ENCODE measurements around the gene LCLAT1.

LCLAT1 gene

GRCh38 chr2:30627151-30627550, 180.1 kb downstream of the LCLAT1 start:
- H3K27ac ChIP-seq (ENCODE audit: low read depth, low read length) = no peak overlapping the region
- H3K27me3 ChIP-seq (ENCODE audit: low read length) = no peaks in the 10 kb centered on the region
- no peaks in the 10 kb centered on the region for H3K9me2 ChIP-seq (replicated peaks; ENCODE audit: insufficient read depth, low read length)
- H3K4me3 ChIP-seq (ENCODE audit: insufficient read depth, low read length, poor library complexity, severe bottlenecking) = no peak overlapping the region
- H3K9ac ChIP-seq (ENCODE audit: low read length) = no peak overlapping the region
- H3K79me2 ChIP-seq (ENCODE audit: insufficient read depth, low read length) = no peaks in the 10 kb centered on the region
- no peaks in the 10 kb centered on the region for H4K20me1 ChIP-seq (ENCODE audit: low read depth, low read length)
- TF ChIP-seq EZH2phosphoT487 (conservative IDR thresholded peaks at IDR 0.05; ENCODE audit: low read length) = no peak
- no peak for TF ChIP-seq CTCF (IDR thresholded peaks at IDR 0.05; ENCODE audit: insufficient read depth, low read length, poor library complexity, severe bottlenecking)
- H2AFZ ChIP-seq (ENCODE audit: low read depth, low read length, severe bottlenecking) = no peak overlapping the region
- H3K4me2 ChIP-seq (ENCODE audit: low read depth, low read length, poor library complexity, severe bottlenecking) = no peak overlapping the region
- no peaks in the 10 kb centered on the region for H3F3A ChIP-seq (ENCODE audit: insufficient read depth)
- H3K9me3 ChIP-seq (ENCODE audit: insufficient read depth, low read length) = no peaks in the 10 kb centered on the region
- no peaks in the 10 kb centered on the region for H3K36me3 ChIP-seq (ENCODE audit: low read length)

DNA sequence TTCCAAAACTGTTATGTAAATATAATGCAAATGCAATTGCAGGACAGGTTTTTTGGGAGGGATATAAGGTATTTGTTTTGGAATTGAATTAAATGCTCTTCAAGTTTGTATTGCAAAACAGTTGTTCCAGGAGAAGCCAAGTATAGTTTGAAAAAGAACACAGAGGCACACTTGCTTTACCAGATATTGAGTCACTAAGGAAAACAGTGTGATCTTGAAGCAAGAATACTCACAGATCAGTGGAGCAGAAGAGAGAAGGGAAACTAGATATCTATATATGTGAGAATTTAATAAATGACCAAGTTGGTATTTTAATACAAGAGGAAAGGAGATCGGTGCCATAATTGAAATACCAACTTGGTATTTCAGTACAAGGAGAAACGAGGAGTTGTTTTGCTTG, 181.3 kb downstream of the LCLAT1 start:
- no peaks in the 10 kb centered on the region for H3K27me3 ChIP-seq (ENCODE audit: low read length)
- H3K27ac ChIP-seq (ENCODE audit: low read depth, low read length) = no peak overlapping the region
- no peaks in the 10 kb centered on the region for H3K9me2 ChIP-seq (replicated peaks; ENCODE audit: insufficient read depth, low read length)
- no peaks in the 10 kb centered on the region for H3K9me3 ChIP-seq (ENCODE audit: insufficient read depth, low read length)
- no peak overlapping the region for H3K4me2 ChIP-seq (ENCODE audit: low read depth, low read length, poor library complexity, severe bottlenecking)
- H3K36me3 ChIP-seq (ENCODE audit: low read length) = no peaks in the 10 kb centered on the region
- TF ChIP-seq EZH2phosphoT487 (conservative IDR thresholded peaks at IDR 0.05; ENCODE audit: low read length) (no peak), CTCF (IDR thresholded peaks at IDR 0.05; ENCODE audit: insufficient read depth, low read length, poor library complexity, severe bottlenecking) (no peak)
- no peaks in the 10 kb centered on the region for H4K20me1 ChIP-seq (ENCODE audit: low read depth, low read length)
- no peak overlapping the region for H3K4me3 ChIP-seq (ENCODE audit: insufficient read depth, low read length, poor library complexity, severe bottlenecking)
- H3K9ac ChIP-seq (ENCODE audit: low read length) = no peak overlapping the region
- no peaks in the 10 kb centered on the region for H3F3A ChIP-seq (ENCODE audit: insufficient read depth)
- H3K79me2 ChIP-seq (ENCODE audit: insufficient read depth, low read length) = no peaks in the 10 kb centered on the region
- no peak overlapping the region for H2AFZ ChIP-seq (ENCODE audit: low read depth, low read length, severe bottlenecking)

DNA sequence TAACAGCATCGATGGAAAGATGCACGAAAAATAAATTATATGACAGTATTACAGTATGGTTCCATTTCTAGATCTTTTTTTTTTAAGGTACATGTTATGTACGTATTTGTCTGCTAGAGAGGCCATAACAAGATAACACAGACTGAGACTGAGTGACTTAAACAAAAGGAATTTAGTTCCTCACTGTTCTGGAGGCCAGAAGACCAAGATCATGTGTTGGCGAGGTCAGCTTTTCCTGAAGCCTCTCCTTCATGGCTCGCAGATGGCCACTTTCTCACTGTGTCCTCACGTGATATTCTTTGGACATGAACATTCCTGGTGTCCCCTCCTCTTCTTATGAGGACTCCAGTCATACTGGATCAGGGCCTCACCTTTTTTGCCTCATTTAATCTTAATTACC, 182.8 kb downstream of the LCLAT1 start:
- Histone ChIP-seq H3K27me3 (ENCODE audit: low read length) (no peaks in the 10 kb centered on the region), H3F3A (ENCODE audit: insufficient read depth) (no peaks in the 10 kb centered on the region), H3K9me3 (ENCODE audit: insufficient read depth, low read length) (no peaks in the 10 kb centered on the region), H3K27ac (ENCODE audit: low read depth, low read length) (no peak overlapping the region), H3K36me3 (ENCODE audit: low read length) (no peaks in the 10 kb centered on the region), H3K4me3 (ENCODE audit: insufficient read depth, low read length, poor library complexity, severe bottlenecking) (no peak overlapping the region), H3K9me2 (replicated peaks; ENCODE audit: insufficient read depth, low read length) (no peaks in the 10 kb centered on the region), H3K79me2 (ENCODE audit: insufficient read depth, low read length) (no peaks in the 10 kb centered on the region), H4K20me1 (ENCODE audit: low read depth, low read length) (no peaks in the 10 kb centered on the region), H3K4me2 (ENCODE audit: low read depth, low read length, poor library complexity, severe bottlenecking) (no peak overlapping the region), H3K9ac (ENCODE audit: low read length) (no peak overlapping the region), H2AFZ (ENCODE audit: low read depth, low read length, severe bottlenecking) (no peak overlapping the region)
- no peak for TF ChIP-seq EZH2phosphoT487 (conservative IDR thresholded peaks at IDR 0.05; ENCODE audit: low read length)
- TF ChIP-seq CTCF (IDR thresholded peaks at IDR 0.05; ENCODE audit: insufficient read depth, low read length, poor library complexity, severe bottlenecking) = no peak
